ENCODE data around the gene BYSL.

BYSL gene, protein sequence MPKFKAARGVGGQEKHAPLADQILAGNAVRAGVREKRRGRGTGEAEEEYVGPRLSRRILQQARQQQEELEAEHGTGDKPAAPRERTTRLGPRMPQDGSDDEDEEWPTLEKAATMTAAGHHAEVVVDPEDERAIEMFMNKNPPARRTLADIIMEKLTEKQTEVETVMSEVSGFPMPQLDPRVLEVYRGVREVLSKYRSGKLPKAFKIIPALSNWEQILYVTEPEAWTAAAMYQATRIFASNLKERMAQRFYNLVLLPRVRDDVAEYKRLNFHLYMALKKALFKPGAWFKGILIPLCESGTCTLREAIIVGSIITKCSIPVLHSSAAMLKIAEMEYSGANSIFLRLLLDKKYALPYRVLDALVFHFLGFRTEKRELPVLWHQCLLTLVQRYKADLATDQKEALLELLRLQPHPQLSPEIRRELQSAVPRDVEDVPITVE

DNA sequence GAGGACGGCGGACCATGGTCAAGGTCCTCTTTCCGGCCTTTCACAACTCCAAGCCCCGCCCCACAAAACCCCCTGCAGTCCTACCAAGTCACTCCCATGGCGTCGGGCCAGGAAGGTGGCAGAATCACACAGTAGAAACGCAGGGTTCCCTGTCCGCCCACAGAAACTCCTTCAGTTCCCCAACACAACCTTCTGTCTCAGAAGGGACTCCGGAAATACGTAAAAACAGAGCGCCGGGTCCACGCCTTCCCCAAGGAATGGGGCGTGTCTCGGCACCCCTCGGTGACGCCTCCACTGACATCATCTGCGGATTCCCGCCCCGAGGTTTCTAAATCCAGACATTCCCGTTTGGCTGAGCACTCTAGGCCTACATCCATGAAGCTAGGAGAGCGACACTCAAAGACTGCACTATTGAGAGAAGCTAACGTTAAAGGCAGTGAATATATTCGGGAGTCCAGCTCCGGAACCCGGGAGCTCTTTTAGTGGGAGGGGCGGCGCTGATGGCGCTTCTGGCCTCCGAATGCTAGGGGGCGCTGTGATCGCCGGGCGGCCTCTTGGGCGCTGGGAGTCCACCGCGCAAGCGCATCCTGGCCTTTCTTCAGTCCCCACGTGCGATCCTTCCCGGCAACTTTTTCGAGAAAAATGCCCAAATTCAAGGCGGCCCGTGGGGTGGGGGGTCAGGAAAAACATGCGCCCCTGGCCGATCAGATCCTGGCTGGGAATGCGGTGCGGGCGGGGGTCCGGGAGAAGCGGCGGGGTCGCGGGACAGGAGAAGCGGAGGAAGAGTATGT, at the start of gene BYSL, which contains the start of gene MED20:
BYSL (plus strand) TSS at position 579 of the 791 bp plus-strand sequence; CDS start at position 643, 64 bp downstream.
MED20 (minus strand) TSS at position 219 of the 791 bp plus-strand sequence; CDS start at position 98, 121 bp downstream.
- DNase-seq (ENCODE audit: low read depth) = peak; percentile 76
- H3K4me3 ChIP-seq (ENCODE audit: low read depth, low read length) = peak within 1 kb of the TSS; percentile 95

DNA sequence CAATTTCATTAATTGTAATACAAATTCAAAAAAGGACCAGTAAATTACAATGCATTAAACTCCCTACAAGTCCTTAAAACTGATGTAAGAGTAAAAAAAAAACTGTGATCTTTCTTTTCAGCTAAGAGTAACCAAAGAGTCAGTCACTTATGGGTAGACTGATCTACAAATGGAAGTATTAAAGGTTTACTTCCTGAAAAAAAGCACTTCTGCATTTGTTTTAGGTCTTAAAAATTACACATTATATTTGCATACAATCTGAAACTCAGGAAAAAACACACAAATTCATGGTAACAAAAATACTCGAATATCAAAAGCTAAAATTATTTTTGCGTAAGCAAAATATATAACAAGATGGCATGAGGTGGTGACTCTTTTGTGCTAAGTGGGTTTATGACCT, 49.6 kb upstream of the BYSL start:
- no peak for DNase-seq (ENCODE audit: low read depth)
- no peak overlapping the region for H3K4me3 ChIP-seq (ENCODE audit: low read depth, low read length)

DNA sequence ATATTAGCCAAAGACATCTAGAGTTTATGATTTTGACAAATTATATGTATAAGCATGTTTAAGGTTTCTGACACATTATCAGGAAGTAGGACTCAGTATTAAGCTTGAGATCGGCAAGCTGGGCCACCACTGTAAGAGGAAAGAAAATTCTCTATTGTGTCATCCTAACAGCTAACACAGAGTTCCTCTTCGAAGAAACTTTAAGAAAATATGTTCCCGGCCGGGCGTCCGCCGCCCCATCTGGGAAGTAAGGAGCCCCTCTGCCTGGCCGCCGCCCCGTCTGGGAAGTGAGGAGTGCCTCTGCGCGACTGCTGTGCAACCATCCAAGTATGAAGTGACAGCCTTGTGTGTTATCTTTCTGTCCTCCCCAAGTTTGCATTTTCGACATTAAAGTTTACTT, 49.2 kb upstream of the BYSL start:
- no peak overlapping the region for H3K4me3 ChIP-seq (ENCODE audit: low read depth, low read length)
- no peak for DNase-seq (ENCODE audit: low read depth)

DNA sequence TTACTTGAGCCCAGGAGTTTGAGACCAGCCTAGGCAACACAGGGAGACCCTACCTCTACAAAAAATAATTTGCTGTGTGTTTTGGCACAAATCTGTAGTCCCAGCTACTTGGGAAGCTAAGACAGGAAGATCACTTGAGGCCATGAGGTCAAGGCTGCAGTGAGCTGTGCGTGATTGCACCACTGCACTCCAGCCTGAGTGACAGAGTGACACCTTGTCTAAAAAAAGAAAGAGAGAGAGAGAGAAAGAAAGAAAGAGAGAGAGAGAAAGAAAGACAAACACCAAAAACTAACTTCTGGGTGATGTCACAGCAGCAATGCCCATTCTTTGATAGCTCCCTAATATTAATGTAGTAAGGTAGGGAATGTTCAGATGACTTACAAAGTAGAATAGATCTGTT, 46.6 kb upstream of the BYSL start:
- DNase-seq (ENCODE audit: low read depth) = no peak
- no peak overlapping the region for H3K4me3 ChIP-seq (ENCODE audit: low read depth, low read length)

DNA sequence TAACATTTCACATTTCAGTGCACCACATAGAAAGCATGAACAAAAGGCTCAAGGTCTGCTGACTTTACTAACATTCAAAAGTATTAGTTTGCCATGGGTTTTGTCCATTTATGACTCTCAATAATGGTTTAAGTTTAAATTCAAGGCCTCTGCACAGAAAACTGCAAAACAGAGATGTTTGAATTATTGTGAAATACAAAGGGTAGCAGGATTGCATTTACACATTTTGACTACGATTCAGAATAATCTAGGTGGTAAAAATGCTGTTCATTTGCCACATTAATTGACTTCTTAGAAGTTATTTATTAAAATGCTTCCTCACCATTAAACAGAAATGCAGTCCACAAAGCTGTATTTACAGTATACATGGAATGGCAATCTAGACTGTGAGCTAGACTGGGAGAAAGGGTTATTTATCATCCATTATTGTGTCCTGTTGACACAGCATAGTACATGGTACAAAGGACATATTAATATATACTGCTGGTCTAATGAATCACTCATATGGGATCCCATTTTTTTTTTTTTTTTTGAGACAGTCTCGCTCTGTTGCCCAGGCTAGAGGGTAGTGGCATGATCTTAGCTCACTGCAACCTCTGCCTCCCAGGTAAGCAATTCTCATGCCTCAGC, 44.1 kb upstream of the BYSL start:
- no peak for DNase-seq (ENCODE audit: low read depth)
- H3K4me3 ChIP-seq (ENCODE audit: low read depth, low read length) = no peak overlapping the region

DNA sequence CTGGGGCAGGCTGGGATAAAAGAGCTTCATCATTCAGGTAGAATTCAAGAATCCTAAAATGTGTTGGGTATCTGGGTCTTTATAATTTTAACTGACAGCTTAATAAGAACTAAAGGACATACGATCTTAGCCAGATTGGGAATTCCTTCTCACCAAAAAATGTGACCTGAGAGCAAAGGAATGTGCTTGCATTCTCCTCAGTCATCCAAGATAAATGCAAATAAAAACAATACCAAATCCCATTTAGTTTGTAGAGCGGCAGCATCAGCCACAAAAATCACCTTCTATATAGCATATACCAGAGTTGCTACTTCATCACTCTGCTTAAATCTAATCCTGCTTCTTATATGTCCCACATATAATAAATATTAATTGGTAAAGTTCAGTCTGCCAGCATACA, 43.1 kb upstream of the BYSL start:
- H3K4me3 ChIP-seq (ENCODE audit: low read depth, low read length) = no peak overlapping the region
- no peak for DNase-seq (ENCODE audit: low read depth)

DNA sequence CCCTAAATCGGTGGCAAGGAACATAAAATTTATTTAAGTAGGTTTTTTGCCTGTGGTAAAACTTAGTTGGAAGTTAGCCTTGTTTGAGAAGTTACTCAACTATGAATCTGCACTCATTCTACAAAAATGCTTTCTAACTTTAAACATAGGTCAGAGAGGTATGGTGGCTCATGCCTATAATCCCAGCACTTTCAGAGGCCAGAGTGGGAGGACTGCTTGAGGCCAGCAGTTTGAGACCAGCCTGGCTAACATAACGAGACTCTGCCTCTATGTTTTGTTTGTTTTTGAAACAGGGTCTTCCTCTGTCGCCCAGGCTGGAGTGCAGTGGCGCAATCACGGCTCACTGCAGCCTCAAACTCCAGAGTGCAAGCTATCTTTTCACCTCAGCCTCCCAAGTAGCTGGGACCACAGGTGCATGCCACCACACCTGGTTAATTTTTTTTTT, 42.3 kb upstream of the BYSL start:
- DNase-seq (ENCODE audit: low read depth) = peak; percentile 11
- H3K4me3 ChIP-seq (ENCODE audit: low read depth, low read length) = no peak overlapping the region

DNA sequence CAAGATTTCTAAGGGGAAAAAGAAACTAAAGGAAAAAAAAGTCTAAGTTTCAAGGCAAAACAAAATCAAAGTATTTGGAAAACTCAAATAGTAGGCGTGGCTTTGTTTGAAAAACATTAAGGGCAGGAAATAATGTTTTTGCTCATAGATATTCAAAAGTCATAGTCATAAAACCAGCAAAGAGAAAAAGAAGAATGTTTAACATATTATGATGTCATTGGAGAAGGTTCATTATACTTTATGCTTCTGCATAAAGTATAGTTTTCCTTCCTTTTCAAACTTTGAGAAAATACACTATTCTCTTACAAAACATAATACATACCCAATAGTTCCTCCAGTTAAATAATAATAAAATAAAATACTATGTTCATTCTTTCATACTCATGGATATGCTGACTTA, 39.8 kb upstream of the BYSL start:
- no peak overlapping the region for H3K4me3 ChIP-seq (ENCODE audit: low read depth, low read length)
- DNase-seq (ENCODE audit: low read depth) = no peak

DNA sequence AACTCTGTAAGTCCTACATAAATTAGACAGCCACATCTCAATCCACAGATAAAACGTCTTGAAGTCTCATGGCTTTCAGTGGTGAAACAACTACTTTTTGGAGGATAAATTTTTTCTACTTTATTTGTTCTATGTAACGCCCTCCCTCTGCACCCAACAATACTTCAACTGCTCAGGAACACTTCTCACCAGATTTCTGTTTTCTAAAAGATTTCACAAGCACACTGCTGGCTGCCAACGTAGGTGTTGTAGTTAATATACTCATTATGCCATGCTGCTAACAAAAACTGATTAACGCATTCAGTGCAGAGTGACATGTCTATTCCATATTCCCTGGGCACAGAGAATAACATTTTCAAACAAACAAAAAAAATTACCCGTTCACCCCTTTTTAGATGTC, 36.3 kb upstream of the BYSL start:
- H3K4me3 ChIP-seq (ENCODE audit: low read depth, low read length) = no peak overlapping the region
- DNase-seq (ENCODE audit: low read depth) = no peak

DNA sequence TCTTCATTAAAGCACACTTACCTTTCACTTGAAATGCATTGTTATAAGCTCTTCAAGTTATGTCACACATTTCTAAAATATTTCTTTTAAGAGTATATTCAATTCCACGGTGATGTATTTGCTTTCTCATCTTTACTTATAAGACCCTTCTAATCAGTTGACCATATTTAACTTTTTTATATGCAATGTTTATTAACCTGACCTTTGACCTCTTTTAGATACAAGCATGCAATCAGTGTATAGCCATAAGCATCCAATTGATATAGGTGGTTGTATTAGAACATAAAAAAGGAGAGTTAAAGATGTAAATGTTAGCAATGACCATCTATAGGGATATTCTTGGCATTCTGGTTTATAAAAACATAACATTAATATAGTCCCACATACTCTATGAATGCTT, 35.4 kb upstream of the BYSL start:
- DNase-seq (ENCODE audit: low read depth) = no peak
- H3K4me3 ChIP-seq (ENCODE audit: low read depth, low read length) = no peak overlapping the region

DNA sequence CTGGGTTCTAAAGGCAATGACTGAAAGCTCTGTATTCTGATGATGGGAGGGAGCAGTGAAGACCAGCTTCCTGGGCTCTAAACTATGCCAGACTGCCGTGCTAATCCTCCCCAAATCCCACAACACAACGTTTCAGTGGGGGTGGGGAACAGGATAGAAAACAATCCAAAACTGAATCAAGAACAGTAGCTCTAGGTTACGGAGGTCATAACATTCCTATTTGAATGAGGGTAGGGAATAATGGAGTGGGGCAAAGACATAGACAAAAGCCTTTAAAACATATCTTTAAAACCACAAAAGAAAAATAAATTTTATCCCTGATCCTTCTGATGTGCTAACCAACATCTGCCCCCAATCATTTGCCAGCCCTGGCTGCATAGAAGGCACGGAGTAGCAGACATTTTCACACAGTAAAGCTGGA, 34.0 kb upstream of the BYSL start:
- DNase-seq (ENCODE audit: low read depth) = no peak
- H3K4me3 ChIP-seq (ENCODE audit: low read depth, low read length) = no peak overlapping the region

DNA sequence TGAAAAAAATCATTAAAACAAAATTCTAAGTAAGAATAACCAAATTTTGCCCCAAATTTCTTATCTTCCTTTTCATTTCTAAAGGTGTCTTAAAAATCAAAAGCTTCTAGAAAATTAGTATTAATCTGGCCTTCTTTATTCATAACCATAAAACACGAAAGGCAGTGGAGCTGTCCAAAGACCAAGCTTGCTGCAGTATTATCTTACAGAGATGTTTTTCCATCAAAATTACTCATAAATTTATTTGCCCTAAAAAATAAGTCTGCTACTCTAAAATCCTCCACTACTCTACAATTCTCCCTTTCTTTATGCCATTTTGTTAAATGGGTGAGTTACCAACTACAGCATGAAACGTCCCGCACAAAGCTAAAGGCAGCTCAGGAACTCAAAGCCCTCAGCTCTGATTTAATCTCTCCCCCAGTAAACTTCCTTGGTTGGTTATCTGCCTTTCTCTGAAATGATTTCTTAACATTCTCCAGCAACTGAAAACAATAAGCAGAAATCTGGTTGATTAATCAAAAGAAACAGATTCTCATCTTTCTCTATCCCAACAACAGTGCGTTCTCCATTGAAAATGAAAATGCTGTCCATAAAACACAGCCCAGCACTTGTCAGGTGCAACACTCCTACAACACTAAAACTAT, 28.3 kb upstream of the BYSL start:
- H3K4me3 ChIP-seq (ENCODE audit: low read depth, low read length) = no peak overlapping the region
- no peak for DNase-seq (ENCODE audit: low read depth)

DNA sequence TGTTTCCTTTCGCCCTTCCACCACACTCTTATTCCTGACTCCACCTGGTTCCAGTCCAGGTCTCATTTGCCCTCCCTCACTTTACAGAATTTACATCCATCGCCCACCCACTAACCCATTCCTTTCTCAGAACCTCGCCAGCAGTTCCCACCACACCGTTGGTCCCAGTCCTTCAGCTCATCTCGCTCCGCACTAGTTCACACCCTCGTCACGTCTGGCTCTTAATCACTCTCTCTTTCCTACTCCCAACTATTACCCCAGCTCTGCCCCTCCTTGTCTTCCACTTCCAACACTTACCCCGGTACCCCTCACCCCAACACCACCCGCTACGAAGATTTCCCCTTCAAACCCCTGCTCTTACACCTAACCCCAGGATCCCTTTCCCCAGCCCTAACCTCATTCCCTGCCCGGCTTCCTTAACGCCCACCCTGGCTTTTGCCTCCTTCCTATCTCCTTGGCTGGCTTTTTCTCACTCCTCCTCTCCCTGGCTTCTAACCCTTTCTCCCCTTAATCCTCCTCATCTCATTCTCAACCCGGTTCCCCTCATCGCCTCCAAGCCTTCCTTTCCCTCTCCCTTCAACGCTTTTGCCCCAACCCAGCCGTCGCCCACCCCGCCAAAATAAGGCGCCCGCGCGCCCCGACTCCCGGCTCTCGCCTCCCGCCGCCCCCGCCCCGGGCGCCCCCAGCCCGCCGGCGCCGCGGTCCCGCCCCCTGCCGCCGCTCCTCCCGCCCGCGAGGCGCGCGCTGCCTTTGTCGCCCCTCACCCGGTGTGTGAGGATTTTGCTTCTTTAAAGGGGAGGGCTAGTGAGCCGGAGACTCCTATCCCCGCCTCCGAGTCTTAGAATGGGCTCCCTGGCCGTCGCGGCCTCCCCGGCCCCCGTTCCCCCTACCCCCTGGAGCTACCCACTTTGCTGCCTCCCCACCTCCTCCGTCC, 26.7 kb upstream of the BYSL start:
- H3K4me3 ChIP-seq (ENCODE audit: low read depth, low read length) = peak overlapping the region; percentile 81
- DNase-seq (ENCODE audit: low read depth) = no peak

DNA sequence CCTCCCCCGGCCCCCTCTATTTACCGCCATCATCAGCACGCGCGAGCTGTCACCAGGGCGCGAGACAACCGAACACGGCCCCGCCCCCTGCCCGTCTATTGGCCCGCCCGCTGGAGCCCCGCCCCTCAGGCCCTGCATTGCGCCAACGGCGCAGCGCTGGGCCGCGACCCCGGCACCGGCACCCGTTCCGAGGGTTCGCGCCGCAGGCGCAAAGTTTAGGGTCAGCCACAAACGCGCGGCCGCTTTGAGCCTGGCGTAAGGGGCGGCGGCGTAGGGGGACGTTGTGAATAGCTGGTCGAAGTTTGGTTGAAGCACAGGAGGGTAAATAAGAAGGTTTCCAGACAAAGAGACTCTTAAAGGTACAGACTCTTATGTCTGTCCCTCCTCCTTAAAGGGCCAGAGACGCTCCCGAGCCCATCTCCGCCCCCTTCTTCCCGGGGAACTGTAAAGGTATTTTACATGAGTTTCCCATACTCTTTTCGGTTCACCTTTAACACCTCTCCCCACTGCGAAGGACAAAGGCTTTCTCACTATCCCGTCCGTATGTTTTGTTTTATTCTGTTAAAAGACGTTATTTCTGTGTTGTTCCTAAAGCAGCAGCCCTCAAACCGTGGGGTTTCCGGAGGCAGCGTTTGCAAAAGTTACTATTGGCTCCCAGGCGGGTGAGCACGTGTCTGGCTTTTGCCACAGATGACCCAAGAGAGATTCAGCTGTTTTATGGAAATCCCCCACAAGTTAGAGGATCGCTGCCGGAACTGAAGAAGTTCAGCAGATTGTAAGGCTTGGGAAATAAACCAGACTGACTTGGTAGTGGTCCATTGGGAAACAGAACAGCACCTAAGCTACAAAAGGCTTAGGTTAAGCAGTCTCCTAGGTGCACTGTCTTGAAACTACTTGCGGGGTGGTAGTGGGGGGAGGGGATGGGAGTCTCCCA, 25.7 kb upstream of the BYSL start, which contains the start of gene USP49:
USP49 (minus strand) TSS at position 76 of the 934 bp plus-strand sequence. CDS start 88,392 bp downstream, outside the sequence.
- DNase-seq (ENCODE audit: low read depth) = peak; percentile 57
- H3K4me3 ChIP-seq (ENCODE audit: low read depth, low read length) = peak within 1 kb of the TSS; percentile 81

DNA sequence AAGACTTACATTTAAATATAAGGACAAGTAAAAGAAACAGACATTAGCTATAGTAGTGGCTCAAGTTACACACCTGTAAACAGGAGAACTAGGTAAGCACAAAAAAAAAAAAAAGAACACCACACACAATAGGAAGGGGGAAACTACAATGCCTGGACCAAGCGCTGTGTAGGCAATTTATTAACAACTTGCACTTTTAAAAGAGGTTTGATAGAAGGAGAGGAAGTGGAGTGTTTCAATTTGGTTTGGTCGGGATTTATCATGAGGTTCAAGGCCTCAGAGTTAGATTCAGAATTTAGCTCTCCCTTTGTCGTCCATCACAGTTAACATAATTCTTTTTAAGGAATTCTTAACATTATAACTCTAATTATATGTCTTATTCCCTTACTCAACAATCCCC, 25.0 kb upstream of the BYSL start:
- peak overlapping the region; percentile 81 for H3K4me3 ChIP-seq (ENCODE audit: low read depth, low read length)

DNA sequence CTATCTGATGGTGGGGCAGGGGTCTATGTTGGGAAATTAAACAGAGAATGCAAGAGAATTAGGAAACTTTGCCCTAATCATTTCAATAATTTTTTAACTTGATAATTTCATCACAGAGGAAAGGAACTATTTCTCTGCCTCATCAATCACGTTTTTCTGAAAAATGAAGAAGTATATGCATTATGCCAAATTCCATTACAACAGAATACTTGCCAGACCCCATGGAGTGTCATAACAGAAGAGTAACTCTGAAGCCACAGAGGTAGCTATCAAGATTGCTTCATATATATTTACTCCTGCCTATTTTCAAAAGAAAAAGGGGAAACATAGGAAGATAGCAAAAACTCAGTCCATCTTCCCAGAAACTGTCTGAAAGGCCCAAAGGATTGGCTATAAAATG, 20.4 kb upstream of the BYSL start:
- no peak for DNase-seq (ENCODE audit: low read depth)
- no peak overlapping the region for H3K4me3 ChIP-seq (ENCODE audit: low read depth, low read length)

More for the DNA sequence above, 25.0 kb upstream of the BYSL start:
- no peak for DNase-seq (ENCODE audit: low read depth)

DNA sequence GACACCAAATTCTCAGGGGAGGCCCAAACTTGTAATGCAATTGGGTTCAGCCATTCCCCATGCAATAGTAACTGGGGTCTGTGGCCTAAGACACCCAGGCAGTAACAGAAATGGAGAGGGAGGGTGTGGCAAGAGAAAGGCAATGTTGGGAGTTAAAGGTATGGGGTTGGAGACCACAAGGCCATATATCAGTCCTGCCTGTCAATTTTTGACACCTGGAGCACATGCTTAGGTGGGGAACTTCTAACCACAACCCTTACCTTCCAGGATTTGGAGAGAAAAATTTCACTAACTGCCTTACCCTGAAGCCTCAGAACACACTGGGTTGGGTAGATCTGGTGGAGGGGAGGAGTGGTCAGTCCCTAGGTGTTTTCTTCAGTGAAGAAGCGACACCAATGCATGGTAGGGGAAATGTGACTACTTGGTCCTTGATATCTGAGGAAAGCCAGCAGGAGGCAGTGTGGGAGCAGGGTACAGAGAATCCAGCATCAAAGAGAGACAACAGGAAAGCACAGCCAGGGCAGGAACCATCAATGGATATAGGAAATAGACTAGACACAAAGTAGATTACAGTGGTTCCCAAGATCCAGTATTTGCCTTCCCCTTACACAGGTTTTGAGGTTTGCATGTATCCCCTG, 19.3 kb upstream of the BYSL start:
- DNase-seq (ENCODE audit: low read depth) = no peak
- no peak overlapping the region for H3K4me3 ChIP-seq (ENCODE audit: low read depth, low read length)
